Measurements from ENCODE around the gene ZIC1.

ZIC1 gene

GRCh38 chr3:147397155-147397874, 11.8 kb upstream of the ZIC1 start:
- no peak for DNase-seq

DNA sequence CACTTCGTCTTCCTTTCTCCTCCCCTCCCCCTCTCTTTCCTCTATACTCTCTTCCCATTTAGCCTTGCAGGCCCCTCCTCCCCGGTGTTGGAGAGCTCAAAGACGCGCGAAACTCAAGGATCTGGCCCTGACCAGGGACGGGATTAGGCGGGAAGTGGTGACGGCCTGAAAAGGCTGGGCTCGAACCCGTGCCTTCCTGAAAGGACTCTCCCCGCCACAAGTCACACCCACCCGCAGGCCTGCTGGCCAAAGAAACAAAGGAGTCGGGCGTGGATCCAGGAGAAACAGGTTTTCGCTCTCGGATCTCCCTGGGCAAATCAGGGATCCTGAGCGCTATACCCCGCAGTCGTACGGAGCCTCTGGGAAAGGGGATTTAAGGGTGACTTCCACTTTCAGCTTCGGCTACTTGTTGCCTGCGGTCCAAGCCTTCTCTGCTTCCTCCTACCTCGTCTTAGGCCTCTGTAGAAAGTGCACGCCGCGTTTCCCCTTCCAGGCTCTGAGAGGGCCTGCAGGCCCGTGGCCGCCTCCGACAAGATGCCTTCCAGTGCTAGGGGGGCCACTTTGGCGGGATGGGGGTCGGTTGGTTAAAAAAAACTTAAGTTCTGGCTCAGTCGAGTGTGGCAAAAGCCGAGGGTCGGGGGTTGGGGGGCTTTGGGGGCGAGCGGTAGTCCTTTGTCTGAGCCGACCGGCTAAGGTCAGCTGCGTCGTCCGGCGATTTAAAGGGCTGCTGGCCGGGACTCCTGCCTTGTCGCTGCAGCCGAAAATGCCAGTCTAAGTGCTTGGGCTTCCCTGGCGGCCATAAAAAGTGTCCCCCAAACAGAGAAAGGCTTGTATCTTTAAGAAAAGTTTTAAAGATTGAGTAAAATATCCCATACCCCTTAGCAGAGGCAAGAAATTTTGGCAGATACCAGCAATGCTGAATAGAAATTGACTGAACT, 11.0 kb upstream of the ZIC1 start:
- no peak for DNase-seq

GRCh38 chr3:147398813-147399534, 10.2 kb upstream of the ZIC1 start:
- DNase-seq = no peak

DNA sequence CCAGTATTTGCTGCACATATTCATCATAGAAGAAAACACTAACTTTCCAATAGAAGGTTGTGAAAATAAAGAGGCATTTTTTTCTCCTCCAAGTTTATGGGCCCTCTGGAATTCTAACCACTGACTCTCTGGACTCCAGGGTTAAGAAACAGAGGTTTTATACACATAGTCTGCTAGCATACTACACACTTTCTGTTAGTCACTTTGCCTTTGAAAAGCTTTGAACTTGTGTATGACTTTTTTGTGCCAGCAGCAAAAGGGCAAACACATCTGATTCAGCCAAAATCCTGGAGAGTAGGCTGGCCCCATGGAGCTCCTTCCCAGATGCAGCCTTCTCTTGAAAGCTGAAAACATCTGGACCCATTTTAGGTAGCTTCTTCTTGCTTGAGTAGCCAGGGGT, 9.1 kb upstream of the ZIC1 start:
- DNase-seq = no peak

DNA sequence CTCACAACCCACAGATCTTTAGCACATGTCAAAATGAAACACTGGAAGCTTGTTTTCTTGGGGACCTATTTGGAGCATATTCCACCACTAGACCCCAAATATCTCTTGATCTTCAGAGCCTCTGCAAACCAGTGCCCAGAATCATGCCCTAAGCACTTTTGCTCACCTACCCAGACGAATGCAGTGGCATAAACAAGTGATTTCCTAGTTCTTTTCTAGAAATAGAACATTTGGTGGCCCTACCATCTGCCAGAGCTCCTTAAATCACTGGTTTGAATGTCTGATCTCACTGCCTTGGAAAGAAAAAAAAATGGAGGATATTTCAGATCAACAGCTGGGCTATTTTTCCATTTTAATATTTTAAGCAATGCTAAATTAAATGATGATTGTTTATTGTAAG, 8.2 kb upstream of the ZIC1 start:
- no peak for DNase-seq

DNA sequence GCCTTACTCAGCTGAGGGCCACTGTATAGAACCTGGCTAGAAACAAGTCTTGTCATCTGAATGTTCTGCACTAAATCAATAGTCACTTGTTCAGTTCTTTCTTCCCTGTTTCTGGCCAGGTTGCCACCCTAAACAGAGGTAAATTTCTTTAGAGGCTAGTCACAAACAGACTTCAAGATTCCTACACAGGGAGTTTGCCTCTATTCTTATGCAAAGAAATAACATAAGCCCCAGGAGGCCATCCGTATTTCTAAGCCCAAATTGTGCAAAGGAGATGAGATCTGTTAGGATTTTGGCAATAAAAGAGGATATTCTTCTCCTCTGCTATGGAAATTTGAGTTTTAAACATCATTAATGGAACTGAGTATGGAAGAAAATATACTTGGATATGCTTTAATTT, 7.7 kb upstream of the ZIC1 start:
- no peak for DNase-seq

DNA sequence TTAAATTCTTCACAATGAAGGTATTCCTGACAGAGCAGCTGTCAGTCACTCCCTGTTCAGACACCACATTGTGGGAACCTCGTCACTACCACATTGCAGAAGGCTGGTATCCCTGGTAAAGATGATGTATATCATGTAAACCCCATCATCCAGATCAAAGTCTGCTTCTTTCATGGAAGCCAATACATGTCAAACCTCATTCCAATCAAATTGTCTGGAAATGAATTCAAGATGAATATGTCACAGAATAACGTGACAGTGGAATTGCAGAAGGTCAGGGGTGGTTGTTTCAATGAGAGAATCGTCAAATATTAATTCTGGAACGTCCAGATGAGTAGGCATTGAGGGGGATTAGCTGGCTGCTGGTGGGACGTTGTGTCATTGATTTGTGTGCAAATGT, 7.0 kb upstream of the ZIC1 start:
- DNase-seq = no peak

DNA sequence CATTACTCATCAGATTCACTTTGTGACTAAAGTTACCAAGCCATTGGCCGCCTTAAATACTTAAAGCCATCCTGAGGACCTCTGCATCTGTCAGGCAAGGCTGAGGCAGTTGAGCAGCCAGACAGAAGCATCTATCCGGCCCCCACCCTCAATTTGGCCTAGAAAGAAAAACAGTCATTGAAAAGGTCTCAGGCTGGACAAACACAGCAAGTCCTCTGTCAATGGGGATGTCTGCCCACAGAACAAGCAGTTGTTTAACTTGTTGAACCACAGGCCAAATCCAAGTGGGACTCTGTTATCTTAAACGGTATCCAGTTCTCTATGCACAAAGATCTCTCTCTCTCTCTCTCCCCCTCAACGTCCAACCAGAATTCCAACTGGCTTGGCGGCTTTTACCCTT, 5.7 kb upstream of the ZIC1 start:
- no peak for DNase-seq

- DNase-seq = no peak
Measured at GRCh38 chr3:147404000-147404799, 5.0 kb upstream of the ZIC1 start.

DNA sequence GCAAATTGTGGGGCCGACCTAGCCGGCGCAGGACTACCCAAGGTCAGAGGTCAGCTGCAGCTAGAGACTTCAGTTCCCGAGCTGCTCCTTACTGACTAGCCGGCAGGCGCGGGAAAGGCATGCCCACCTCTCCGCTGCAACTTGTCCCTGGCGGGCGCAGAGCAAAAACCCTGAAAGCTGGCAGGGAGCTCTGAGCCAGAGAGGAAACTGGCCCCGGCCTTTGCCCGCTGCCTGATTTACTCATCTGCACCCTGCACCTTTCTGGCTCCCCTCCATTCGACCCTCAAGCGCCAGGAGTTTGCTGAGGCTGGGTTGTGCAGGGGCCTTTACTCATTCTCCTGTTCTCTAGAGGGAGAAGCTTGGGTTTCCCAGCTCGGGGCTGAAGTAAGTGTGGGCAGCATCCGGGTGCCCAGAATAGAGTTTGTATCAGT, 4.3 kb upstream of the ZIC1 start:
- no peak for DNase-seq

DNA sequence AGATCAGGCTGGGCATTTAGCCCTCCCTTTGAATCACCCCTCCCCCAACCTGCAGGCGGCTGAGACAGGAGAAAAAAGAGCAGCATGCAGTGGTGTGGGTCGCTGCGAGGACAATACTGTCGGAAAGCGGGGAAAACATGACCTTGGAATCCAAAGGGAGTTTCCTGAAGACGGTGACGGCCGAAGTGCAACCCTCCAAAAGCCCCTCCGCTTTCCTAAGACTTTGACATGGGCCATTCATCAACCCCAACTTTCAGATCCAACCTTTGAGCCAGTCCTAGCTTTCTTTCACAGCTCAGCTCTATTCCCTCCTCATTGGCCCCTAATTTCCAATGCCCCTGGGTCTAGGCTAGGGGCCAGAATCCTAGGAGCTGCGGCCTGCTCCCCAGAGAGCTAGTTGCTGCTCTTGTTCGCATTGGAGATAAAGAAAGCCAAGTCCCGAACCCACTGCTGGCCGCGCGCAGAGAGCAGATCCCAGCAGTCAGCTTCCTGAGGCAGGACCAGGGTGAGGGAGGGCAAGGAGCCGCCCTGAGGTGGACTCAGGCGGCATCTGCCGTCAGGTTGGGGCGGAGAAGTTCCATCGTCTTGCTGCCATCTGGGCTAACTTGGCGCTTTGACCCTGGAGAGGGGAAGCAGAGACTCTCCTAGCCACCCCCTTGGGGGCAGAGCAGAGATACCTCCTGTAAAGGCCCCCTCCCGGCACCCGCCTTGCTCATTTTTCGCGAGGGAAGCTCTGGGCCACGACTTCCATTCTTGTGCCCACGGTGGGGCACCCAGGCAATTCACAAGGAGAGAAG, 3.7 kb upstream of the ZIC1 start:
- DNase-seq = no peak

DNA sequence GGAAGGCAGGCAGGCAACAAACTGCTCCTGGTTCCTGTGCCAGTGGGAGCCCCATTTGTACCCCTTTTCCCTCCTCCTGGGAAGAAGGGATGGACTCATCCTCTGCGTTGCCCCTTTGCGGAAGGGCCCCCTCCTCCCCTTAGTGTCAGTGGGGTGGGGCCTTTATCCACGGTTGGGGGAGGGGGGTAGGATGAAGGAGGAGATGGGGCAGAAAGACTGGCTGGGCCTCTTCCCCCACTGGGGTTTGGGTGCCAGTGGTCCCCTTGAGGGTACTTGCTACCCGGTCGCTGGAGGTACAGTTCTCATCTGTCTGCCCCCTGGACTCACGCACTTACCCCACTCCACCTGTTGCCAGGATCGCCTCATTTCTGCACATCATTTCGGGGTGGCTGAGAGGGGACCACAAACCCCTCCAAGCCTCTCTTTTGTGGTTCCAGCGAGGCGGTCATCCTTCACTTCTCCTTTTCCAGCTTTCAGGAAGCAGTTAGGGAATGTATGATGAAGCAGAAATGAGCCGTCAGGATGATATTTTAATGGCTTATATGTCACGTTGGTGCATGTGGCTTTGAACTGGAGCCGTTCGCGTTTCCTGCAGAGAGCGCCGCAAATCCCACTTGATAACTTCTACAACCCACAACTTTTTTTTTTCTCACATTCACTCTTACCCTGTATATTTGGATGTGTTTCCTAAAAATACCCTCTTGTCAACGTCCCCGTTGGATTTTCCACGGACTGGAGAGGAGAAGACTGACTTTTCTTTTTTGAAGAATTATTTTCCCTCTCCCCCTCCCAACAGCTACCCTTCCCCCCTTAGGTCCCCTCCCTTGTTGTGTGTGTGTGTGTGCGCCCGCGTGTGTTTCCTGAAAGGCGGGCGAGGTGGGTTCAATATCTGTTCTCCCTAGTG, 2.9 kb upstream of the ZIC1 start, which contains the start of gene ZIC4:
Gene ZIC4, minus strand, starts transcription at position 516 of the 904 bp plus-strand sequence. CDS start 3,746 bp downstream, outside the sequence.
- DNase-seq = no peak

DNA sequence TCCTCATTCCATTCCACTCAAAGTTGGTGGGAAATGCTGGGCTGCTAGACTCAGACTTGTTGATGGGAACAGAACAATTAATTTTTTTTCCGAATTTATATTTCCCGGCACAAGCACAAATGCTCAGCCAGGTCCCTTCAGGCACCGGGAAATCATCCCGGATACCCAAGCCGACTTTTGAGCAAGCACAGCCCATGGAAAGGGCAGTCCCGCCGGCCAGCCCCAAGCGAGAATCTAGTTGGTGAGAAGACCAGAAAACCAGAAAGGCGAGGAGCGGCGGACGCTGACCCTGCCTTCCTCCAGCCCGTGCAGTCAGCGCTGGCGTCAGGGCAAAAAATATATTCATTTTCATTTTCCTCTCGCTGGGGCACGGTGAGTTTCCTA, 2.1 kb upstream of the ZIC1 start:
- DNase-seq = peak in 1 of 2 experiments; percentile 33

- DNase-seq = peak in 1 of 2 experiments; percentile 67
Measured at GRCh38 chr3:147407498-147408187, 1.5 kb upstream of the ZIC1 start.

GRCh38 chr3:147408188-147409100, 721 bp upstream of the ZIC1 start:
- DNase-seq = peak in 1 of 2 experiments; percentile 25

GRCh38 chr3:147410116-147410525, 956 bp downstream of the ZIC1 start:
- no peak for DNase-seq

- no peak for DNase-seq
Measured at GRCh38 chr3:147410526-147411237, 1.5 kb downstream of the ZIC1 start.

DNA sequence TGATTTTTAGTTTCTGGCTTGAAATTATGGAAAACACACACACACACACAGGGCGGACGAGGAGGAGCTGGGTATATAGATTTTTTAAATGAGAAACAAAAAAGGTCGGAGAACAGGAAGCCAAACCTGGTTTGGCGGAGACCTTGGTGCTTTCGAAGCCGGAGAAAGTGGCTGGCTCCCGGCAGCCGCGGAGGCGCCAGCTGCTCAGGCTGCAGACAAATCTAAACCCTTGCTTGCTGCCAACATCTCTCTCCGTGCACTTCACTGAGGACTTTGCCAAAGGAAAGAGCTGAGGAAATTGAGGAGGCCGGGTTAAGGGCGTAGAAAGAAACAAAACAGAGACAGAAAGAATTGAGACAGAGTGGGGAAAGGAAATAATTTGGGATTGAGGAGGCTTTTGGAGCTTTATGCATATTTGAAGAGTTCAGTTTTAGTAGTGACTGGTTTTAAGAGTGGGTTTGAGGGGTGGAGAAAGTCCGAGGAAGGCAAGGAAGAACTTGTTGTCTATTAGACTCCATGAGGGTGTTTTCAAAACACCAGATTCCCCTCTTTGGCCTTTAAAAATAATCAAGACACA, 2.2 kb downstream of the ZIC1 start:
- no peak for DNase-seq

Data from NCI-H526 (cell line).